ENCODE data around the gene CPB2.

Gene CPB2

GRCh38 chr13:46075811-46076210, 29.0 kb downstream of the CPB2 start:
- no peak overlapping the region for H3K4me2 ChIP-seq
- H4K20me1 ChIP-seq = no peaks in the 10 kb centered on the region
- no peaks in the 10 kb centered on the region for H3K27me3 ChIP-seq
- H3K4me1 ChIP-seq = peaks cover 0 to 18% (median 4%) of the 10 kb centered on the region in 10 experiments; a peak in 12 of 20 replicates
- H3K27ac ChIP-seq = no peak overlapping the region
- no peaks in the 10 kb centered on the region for H3K36me3 ChIP-seq
- TF ChIP-seq Cebpa-rat (IDR thresholded peaks at IDR 0.05) = no peak
- no peak overlapping the region for H3K9ac ChIP-seq
- H3K9me3 ChIP-seq (replicated peaks in 1 of 11) = peaks cover 0 to 19% (median 11%) of the 10 kb centered on the region in 11 experiments; a peak in 16 of 22 replicates
- H3K4me3 ChIP-seq = no peak overlapping the region

GRCh38 chr13:46071590-46072249, 33.1 kb downstream of the CPB2 start:
- Histone ChIP-seq H3K9me3 (replicated peaks in 1 of 11) (peaks cover 0 to 19% (median 11%) of the 10 kb centered on the region in 11 experiments; a peak in 16 of 22 replicates), H4K20me1 (no peaks in the 10 kb centered on the region), H3K4me1 (peaks cover 0 to under 1% (median 0%) of the 10 kb centered on the region in 10 experiments; a peak in 2 of 20 replicates), H3K4me3 (no peak overlapping the region), H3K27me3 (no peaks in the 10 kb centered on the region), H3K4me2 (no peak overlapping the region), H3K9ac (no peak overlapping the region), H3K36me3 (no peaks in the 10 kb centered on the region), H3K27ac (no peak overlapping the region)
- no peak for TF ChIP-seq Cebpa-rat (IDR thresholded peaks at IDR 0.05)

GRCh38 chr13:46063292-46063691, 41.5 kb downstream of the CPB2 start:
- Histone ChIP-seq H3K9ac (no peak overlapping the region), H3K36me3 (no peaks in the 10 kb centered on the region; a peak in 1 of 22 replicates), H3K4me1 (no peaks in the 10 kb centered on the region), H3K9me3 (replicated peaks in 1 of 11) (peaks cover 0 to 6% (median 0%) of the 10 kb centered on the region in 11 experiments; a peak in 3 of 22 replicates), H3K27me3 (no peaks in the 10 kb centered on the region), H4K20me1 (no peaks in the 10 kb centered on the region), H3K27ac (no peak overlapping the region), H3K4me3 (no peak overlapping the region), H3K4me2 (no peak overlapping the region)
- TF ChIP-seq Cebpa-rat (IDR thresholded peaks at IDR 0.05) = no peak

- no peaks in the 10 kb centered on the region for H4K20me1 ChIP-seq
- H3K27ac ChIP-seq = no peak overlapping the region
- H3K9ac ChIP-seq = no peak overlapping the region
- no peak overlapping the region for H3K4me2 ChIP-seq
- H3K27me3 ChIP-seq = no peaks in the 10 kb centered on the region
- no peaks in the 10 kb centered on the region; a peak in 1 of 22 replicates for H3K36me3 ChIP-seq
- no peak for TF ChIP-seq Cebpa-rat (IDR thresholded peaks at IDR 0.05)
- peaks cover 0 to 6% (median 0%) of the 10 kb centered on the region in 11 experiments; a peak in 3 of 22 replicates for H3K9me3 ChIP-seq (replicated peaks in 1 of 11)
- peaks cover 0 to 6% (median 0%) of the 10 kb centered on the region in 10 experiments; a peak in 1 of 20 replicates for H3K4me1 ChIP-seq
- H3K4me3 ChIP-seq = no peak overlapping the region
These were observed 42.6 kb downstream of the CPB2 start for GRCh38 chr13:46062185-46062584.

DNA sequence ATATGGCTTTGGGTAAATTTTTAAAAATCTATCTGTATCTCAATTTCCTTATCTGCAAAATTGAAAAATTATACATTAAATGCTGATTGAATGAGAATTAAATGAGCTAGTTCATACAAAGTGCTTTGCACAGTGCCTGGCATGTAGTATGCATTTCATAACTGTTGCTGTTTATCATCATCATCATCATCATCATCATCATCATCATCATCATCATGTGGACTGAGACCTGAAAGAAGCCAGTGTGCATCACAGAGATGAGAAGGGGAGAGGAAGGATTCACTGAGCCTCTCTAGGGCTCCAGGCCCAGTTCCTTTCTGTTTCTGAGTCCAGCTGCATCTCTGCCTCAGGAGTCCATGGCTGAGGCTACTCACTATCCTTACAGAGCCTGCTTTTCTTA, 45.4 kb downstream of the CPB2 start:
- Histone ChIP-seq H3K36me3 (no peaks in the 10 kb centered on the region; a peak in 1 of 22 replicates), H3K4me1 (peaks cover 0 to 10% (median 0%) of the 10 kb centered on the region in 10 experiments; a peak in 1 of 20 replicates), H3K4me3 (no peak overlapping the region), H4K20me1 (no peaks in the 10 kb centered on the region), H3K27ac (no peak overlapping the region), H3K9me3 (replicated peaks in 1 of 11) (peaks cover 0 to 6% (median 0%) of the 10 kb centered on the region in 11 experiments; a peak in 3 of 22 replicates), H3K9ac (no peak overlapping the region), H3K27me3 (no peaks in the 10 kb centered on the region), H3K4me2 (no peak overlapping the region)
- TF ChIP-seq Cebpa-rat (IDR thresholded peaks at IDR 0.05) = no peak

- Histone ChIP-seq H3K4me3 (no peak overlapping the region), H3K27ac (no peak overlapping the region), H3K36me3 (no peaks in the 10 kb centered on the region; a peak in 1 of 22 replicates), H3K9ac (no peak overlapping the region), H3K4me1 (peaks cover 4 to 18% (median 5%) of the 10 kb centered on the region in 10 experiments; a peak in 16 of 20 replicates), H3K4me2 (no peak overlapping the region), H3K9me3 (replicated peaks in 1 of 11) (peaks cover 0 to 4% (median 0%) of the 10 kb centered on the region in 11 experiments; a peak in 3 of 22 replicates), H3K27me3 (no peaks in the 10 kb centered on the region), H4K20me1 (no peaks in the 10 kb centered on the region)
- TF ChIP-seq Cebpa-rat (IDR thresholded peaks at IDR 0.05) = peak in 2 of 11 experiments; percentile 26 to 39; a peak in 2 of 22 replicates
These were observed 46.6 kb downstream of the CPB2 start for GRCh38 chr13:46058268-46058667.

DNA sequence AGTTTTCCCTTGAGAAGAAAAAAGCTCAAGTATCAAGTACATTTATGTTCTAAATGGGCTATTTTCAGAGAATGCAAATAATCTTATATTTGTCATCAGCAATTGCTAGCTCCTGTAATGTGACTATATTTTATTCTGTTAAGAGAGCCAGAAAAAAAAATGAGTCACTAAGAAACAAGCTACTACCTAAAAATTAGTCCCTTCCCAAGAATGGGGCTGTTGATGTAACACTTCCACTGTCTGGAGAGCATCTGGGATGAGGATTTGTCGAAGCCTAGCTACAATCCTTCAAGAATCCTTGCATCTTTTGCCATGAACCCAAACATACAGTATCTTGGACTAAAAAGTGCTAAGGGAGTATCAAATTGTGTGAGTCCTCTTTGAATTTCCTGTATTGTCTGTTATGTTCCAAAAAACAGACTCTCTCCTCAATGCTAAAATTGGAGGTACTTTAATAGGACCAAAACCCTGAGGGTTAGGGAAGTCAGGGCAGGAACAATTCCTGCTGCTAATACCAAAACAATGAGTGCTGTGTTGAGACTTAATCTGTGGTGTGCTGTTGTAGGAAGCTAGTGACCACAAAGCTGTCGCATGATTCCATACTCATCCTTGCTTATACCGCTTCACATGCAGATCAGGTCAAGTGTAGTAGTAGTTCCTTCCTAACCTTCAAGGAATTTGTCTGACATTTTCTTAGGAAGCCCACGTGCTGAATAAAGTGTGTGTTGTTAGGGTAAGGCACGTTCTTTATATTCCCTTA, 47.4 kb downstream of the CPB2 start:
- H3K36me3 ChIP-seq = no peaks in the 10 kb centered on the region
- no peak overlapping the region for H3K27ac ChIP-seq
- H4K20me1 ChIP-seq = no peaks in the 10 kb centered on the region
- H3K4me2 ChIP-seq = peak overlapping the region in 2 of 11 experiments; percentile 10 to 16; a peak in 1 of 22 replicates
- H3K4me3 ChIP-seq = no peak overlapping the region
- no peaks in the 10 kb centered on the region for H3K27me3 ChIP-seq
- no peak for TF ChIP-seq Cebpa-rat (IDR thresholded peaks at IDR 0.05)
- no peaks in the 10 kb centered on the region for H3K9me3 ChIP-seq (replicated peaks in 1 of 11)
- no peak overlapping the region for H3K9ac ChIP-seq
- peaks cover 7 to 20% (median 8%) of the 10 kb centered on the region in 10 experiments; a peak in 16 of 20 replicates for H3K4me1 ChIP-seq

DNA sequence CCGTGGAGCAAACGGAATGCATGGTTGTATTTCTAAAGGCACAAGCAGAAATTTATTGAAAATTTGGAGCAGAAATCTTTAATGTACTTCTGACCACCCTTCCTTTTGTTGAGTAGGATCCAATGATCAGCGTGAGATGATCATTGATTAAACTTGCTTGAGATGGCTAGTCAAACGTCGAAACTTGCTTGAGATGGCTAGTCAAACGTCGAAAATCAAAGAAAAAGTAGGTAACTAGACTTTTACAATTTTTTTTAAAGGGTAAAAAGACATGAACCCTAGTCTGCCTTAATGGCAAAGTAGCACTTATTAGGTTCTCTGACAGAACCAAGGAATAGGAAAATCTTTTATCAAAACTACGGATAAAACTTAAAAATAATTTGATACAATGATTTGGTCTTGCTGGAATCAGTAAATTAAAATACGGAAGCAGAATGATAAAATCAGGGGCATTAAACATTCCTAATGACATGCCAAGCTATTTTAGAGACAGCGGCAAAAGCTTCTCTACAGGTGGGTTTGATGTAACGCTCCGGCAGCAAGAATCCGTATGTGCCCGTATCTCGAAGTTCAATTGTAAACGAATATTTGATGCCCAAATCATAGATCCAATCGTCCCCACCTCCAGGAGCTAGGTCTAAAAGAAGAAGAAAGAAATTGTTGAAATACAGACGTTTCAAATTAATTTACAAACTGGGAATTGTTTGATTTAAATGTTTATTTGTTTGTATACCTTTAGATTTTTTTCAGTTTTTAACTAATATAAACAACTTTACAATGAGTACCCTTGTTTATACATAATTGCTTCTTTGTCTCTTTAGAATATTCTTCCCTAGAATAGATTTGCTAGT, 51.4 kb downstream of the CPB2 start:
- H3K27me3 ChIP-seq = no peaks in the 10 kb centered on the region
- peaks cover 16 to 44% (median 29%) of the 10 kb centered on the region in 10 experiments; a peak in 18 of 20 replicates for H3K4me1 ChIP-seq
- no peak for TF ChIP-seq Cebpa-rat (IDR thresholded peaks at IDR 0.05)
- peaks cover 0 to 38% (median 22%) of the 10 kb centered on the region in 11 experiments; a peak in 13 of 22 replicates for H4K20me1 ChIP-seq
- H3K36me3 ChIP-seq = peaks cover 0 to 5% (median 0%) of the 10 kb centered on the region in 11 experiments; a peak in 2 of 22 replicates
- peak overlapping the region; percentile 65 to 91 (median 85) for H3K4me2 ChIP-seq
- peak overlapping the region; percentile 90 to 97 (median 94); a peak in 21 of 22 replicates for H3K9ac ChIP-seq
- peak overlapping the region; percentile 91 to 98 (median 93); a peak in 21 of 22 replicates for H3K27ac ChIP-seq
- peak overlapping the region; percentile 77 to 90 (median 84) for H3K4me3 ChIP-seq
- H3K9me3 ChIP-seq (replicated peaks in 1 of 11) = peaks cover 0 to 3% (median 0%) of the 10 kb centered on the region in 11 experiments; a peak in 1 of 22 replicates

Measured in BLaER1 treated with 17β-estradiol and CSF1 and Interleukin-3, amounts not matched to agents 10 nM and 100 nM (cell line).